VCaP (cell line): Measurements from ENCODE around the gene ZNF444.
"Not testable (repeated sequence)": the region's sequence is repeated elsewhere in the genome, so short reads cannot be mapped to it uniquely, and the experiment has no call there.

Experiments used
- H3K27ac ChIP-seq: fragments of 450-650 bp; 2 replicates; pipeline ENCODE4 v1.5.1; 2017
- CTCF ChIP-seq: fragments of 450-650 bp; conservative IDR thresholded peaks from 2 replicates; pipeline ENCODE4 v1.5.1; 2017; ENCODE audit warnings: mild to moderate bottlenecking, moderate library complexity

ZNF444 gene

GRCh38 chr19:56097776-56098175 lies 43.3 kb upstream of the ZNF444 start:
- H3K27ac ChIP-seq, result no peak overlapping the region
- TF ChIP-seq CTCF, result no peak

- not testable (repeated sequence) for H3K27ac ChIP-seq
These were observed 42.9 kb upstream of the ZNF444 start for GRCh38 chr19:56098237-56098636.

- H3K27ac ChIP-seq, result no peak overlapping the region
- TF ChIP-seq CTCF, result no peak
These were observed 42.1 kb upstream of the ZNF444 start for GRCh38 chr19:56098731-56099568.

GRCh38 chr19:56099638-56100539 lies 41.2 kb upstream of the ZNF444 start:
- no peak for TF ChIP-seq CTCF
- no peak overlapping the region for H3K27ac ChIP-seq

GRCh38 chr19:56101095-56101494 lies 40.0 kb upstream of the ZNF444 start:
- no peak overlapping the region for H3K27ac ChIP-seq
- TF ChIP-seq CTCF, result no peak

- H3K27ac ChIP-seq, result no peak overlapping the region
- TF ChIP-seq CTCF, result no peak
These were observed 39.1 kb upstream of the ZNF444 start for GRCh38 chr19:56101746-56102535.

- TF ChIP-seq CTCF, result no peak
These were observed 38.0 kb upstream of the ZNF444 start for GRCh38 chr19:56103027-56103614.

More at GRCh38 chr19:56103027-56103614, 38.0 kb upstream of the ZNF444 start:
- H3K27ac ChIP-seq, result no peak overlapping the region
